NCI-H69 (cell line): Measurements from ENCODE around the gene NTRK2.

Experiments used
- DNase-seq: peaks from one replicate; lab custom pipeline; 2025; lab: John Stamatoyannopoulos, UW

NTRK2 gene

GRCh38 chr9:85067792-85068191 is 398.3 kb downstream of the NTRK2 start:
- no peak for DNase-seq

DNA sequence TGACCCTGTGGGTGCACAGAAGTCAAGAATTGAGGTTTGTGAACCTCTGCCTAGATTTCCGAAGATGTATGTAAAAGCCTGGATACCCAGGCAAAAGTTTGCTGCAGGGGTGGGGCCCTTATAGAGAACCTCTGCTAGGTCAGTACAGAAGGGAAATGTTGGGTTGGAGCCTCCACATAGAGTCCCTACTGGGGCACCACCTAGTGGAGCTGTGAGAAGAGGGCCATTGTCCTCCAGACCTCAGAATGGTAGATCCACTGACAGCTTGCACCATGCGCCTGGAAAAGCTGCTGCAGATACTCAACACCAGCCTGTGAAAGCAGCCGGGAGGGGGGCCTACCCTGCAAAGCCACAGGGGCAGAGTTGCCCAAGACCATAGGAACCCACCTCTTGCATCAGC is 399.9 kb downstream of the NTRK2 start:
- peak; percentile 4 for DNase-seq
